GM23338 (cell line): ENCODE results near the gene DPH1. TPM values are rescaled to one million over a fixed set of nuclear protein-coding genes. Genes with fewer than 3 reads are reported as not detected.

Experiments
- ATAC-seq: fragments of 200-7000 bp; cut with Tn5 transposase; 3 replicates; pipeline ENCODE4 v1.9.1; 2020
- DNase-seq: peaks from one replicate; pipeline ENCODE4 v3.0.0-alpha.2; 2015; ENCODE audit warnings: low spot score
- H2AFZ ChIP-seq: fragments of 200-600 bp; sonication (generic); 2 replicates; pipeline ENCODE4 v1.8.0; 2016; ENCODE audit warnings: antibody characterized with exemption, mild to moderate bottlenecking, moderate library complexity
- H3F3A ChIP-seq: fragments of 200-600 bp; sonication (generic); replicated peaks from 2 replicates; pipeline ENCODE4 v1.8.0; 2017; ENCODE audit warnings: antibody characterized with exemption, mixed run types, low read depth
- H3K27ac ChIP-seq: fragments of 200-600 bp; sonication (generic); 2 replicates; pipeline ENCODE4 v1.6.1; 2016; ENCODE audit warnings: low read depth
- H3K27me3 ChIP-seq: fragments of 200-600 bp; sonication (generic); 2 replicates; pipeline ENCODE4 v1.8.0; 2016; ENCODE audit warnings: mild to moderate bottlenecking, mixed run types, moderate library complexity; ENCODE audit not compliant: insufficient read depth
- H3K36me3 ChIP-seq: fragments of 200-600 bp; sonication (generic); 2 replicates; pipeline ENCODE4 v1.8.0; 2016; ENCODE audit warnings: mild to moderate bottlenecking; ENCODE audit not compliant: insufficient read depth
- H3K4me1 ChIP-seq: fragments of 200-600 bp; sonication (generic); 2 replicates; pipeline ENCODE4 v1.8.0; 2016; ENCODE audit warnings: mild to moderate bottlenecking, moderate library complexity; ENCODE audit not compliant: insufficient read depth
- H3K4me2 ChIP-seq: fragments of 200-600 bp; sonication (generic); 2 replicates; pipeline ENCODE4 v1.7.1; 2017; ENCODE audit warnings: mixed run types
- H3K4me3 ChIP-seq: fragments of 200-600 bp; sonication (generic); 2 replicates; pipeline ENCODE4 v1.6.1; 2016; ENCODE audit warnings: mixed run types
- H3K79me2 ChIP-seq: fragments of 200-600 bp; sonication (generic); replicated peaks from 2 replicates; pipeline ENCODE4 v1.8.0; 2017; ENCODE audit warnings: mild to moderate bottlenecking; ENCODE audit not compliant: insufficient read depth
- H3K9me2 ChIP-seq: fragments of 200-600 bp; sonication (generic); 2 replicates; pipeline ENCODE4 v1.8.0; 2017; ENCODE audit not compliant: insufficient read depth
- H4K20me1 ChIP-seq: fragments of 200-600 bp; sonication (generic); replicated peaks from 2 replicates; pipeline ENCODE4 v1.8.0; 2017; ENCODE audit warnings: mild to moderate bottlenecking; ENCODE audit not compliant: insufficient read depth
- H3K27ac Mint-ChIP-seq: 2 replicates; pipeline ENCODE4 v1.8.0; 2020; ENCODE audit warnings: inconsistent platforms, mild to moderate bottlenecking, moderate library complexity, mixed read lengths
- H3K27me3 Mint-ChIP-seq: 3 replicates; pipeline ENCODE4 v1.8.0; 2022; ENCODE audit warnings: low read depth, mild to moderate bottlenecking, moderate library complexity, mixed read lengths, inconsistent platforms; ENCODE audit not compliant: insufficient read depth, poor library complexity
- H3K36me3 Mint-ChIP-seq: 3 replicates; pipeline ENCODE4 v1.8.0; 2021; ENCODE audit warnings: low read depth, mild to moderate bottlenecking, inconsistent platforms, moderate library complexity, mixed read lengths
- H3K4me1 Mint-ChIP-seq: 3 replicates; pipeline ENCODE4 v1.8.0; 2020; ENCODE audit warnings: mild to moderate bottlenecking, inconsistent platforms, mixed read lengths
- H3K4me3 Mint-ChIP-seq: 3 replicates; pipeline ENCODE4 v1.8.0; 2021; ENCODE audit warnings: moderate library complexity, mild to moderate bottlenecking, inconsistent platforms, mixed read lengths
- H3K9me3 Mint-ChIP-seq: 3 replicates; pipeline ENCODE4 v1.8.0; 2020; ENCODE audit warnings: moderate library complexity, mild to moderate bottlenecking, inconsistent platforms, mixed read lengths
- CREB1 ChIP-seq: fragments of 250-450 bp; sonication (Bioruptor Pico); IDR thresholded peaks from 2 replicates; pipeline ENCODE4 v1.5.0; 2020; ENCODE audit warnings: low read depth, mild to moderate bottlenecking, moderate library complexity
- EZH2 ChIP-seq: fragments of 200-600 bp; sonication (generic); IDR thresholded peaks from one replicate; pipeline ENCODE4 v1.8.0; 2017; ENCODE audit warnings: antibody characterized with exemption, mild to moderate bottlenecking, low read depth; ENCODE audit not compliant: unreplicated experiment
- EZH2phosphoT487 ChIP-seq: fragments of 200-600 bp; sonication (generic); IDR thresholded peaks from one replicate; pipeline ENCODE4 v1.8.1; 2018; ENCODE audit warnings: antibody characterized with exemption; ENCODE audit not compliant: unreplicated experiment
- NANOG ChIP-seq: IDR thresholded peaks from 2 replicates; pipeline ENCODE4 v1.6.1; 2016; ENCODE audit warnings: antibody characterized with exemption, borderline replicate concordance
- POLR2AphosphoS5 ChIP-seq: IDR thresholded peaks from 2 replicates; pipeline ENCODE4 v1.6.1; 2016; ENCODE audit warnings: antibody characterized with exemption, low read depth
- REST ChIP-seq: IDR thresholded peaks from one replicate; pipeline ENCODE4 v1.6.1; 2018; ENCODE audit warnings: antibody characterized with exemption; ENCODE audit not compliant: unreplicated experiment
- ZNF114 ChIP-seq: fragments of 250-450 bp; sonication (Bioruptor Pico); IDR thresholded peaks from 2 replicates; pipeline ENCODE4 v1.5.0; 2020; ENCODE audit warnings: mild to moderate bottlenecking, moderate library complexity
- ZNF331 ChIP-seq: fragments of 250-450 bp; sonication (Bioruptor Pico); IDR thresholded peaks from 2 replicates; pipeline ENCODE4 v1.5.0; 2020; ENCODE audit warnings: low read depth, mild to moderate bottlenecking, moderate library complexity
- polyA plus RNA-seq: library from polyadenylated mRNA; unstranded; fragments of >200 nt; fragmentation: Nextera tagmentation; extraction: Ambion mirVana; gene quantifications from 2 replicates; pipeline ENCODE4 v1.2.1, GENCODE V29; 2016
- total RNA-seq: library from RNA; depleted of rRNA; stranded (reverse); fragments of >200 nt; shearing (Covaris generic); gene quantifications from 2 replicates; pipeline ENCODE4 v1.2.3, GENCODE V29; 2014
- TF ChIP-seq, protein P1 (sequence below), 2 experiments: fragments of 200-600 bp in 1 of 2; sonication (generic) in 1 of 2; conservative IDR thresholded peaks; 2 replicates each; pipeline versions ENCODE4 v1.5.1 to v1.6.1; 2016 to 2017; ENCODE audit warnings: antibody characterized with exemption in 2 of 2, low read depth in 2 of 2, mild to moderate bottlenecking in 2 of 2, moderate library complexity in 1 of 2

DPH1 gene
- total and polyA plus RNA-seq, 2 experiments from 2014 or later, result 11.8 to 28.2 TPM

DNA sequence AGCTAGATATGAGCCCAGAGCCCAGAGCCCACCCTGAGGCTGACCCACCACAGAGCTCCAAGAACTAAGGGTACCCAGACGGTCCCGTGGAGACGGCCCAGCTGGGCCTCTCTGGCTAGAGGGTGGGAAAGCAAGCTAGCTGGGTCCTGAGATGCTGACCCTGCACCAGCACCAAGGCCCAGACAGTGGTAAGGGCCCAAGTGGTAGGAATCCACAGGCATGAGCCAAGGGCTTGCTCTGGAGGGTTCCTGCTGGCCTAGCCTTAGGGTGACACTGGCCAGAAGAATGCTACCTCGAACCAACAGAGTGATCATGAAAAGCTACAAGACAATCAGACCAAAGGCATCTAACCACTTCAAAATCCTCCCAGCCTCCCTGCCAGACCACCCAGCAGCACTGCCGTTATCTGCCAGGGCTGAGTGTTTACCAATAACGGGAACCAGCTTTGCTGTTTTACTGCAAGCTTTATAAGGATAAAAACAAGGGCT is 38.1 kb downstream of the DPH1 start (continued):
- TF ChIP-seq, protein P1, sequence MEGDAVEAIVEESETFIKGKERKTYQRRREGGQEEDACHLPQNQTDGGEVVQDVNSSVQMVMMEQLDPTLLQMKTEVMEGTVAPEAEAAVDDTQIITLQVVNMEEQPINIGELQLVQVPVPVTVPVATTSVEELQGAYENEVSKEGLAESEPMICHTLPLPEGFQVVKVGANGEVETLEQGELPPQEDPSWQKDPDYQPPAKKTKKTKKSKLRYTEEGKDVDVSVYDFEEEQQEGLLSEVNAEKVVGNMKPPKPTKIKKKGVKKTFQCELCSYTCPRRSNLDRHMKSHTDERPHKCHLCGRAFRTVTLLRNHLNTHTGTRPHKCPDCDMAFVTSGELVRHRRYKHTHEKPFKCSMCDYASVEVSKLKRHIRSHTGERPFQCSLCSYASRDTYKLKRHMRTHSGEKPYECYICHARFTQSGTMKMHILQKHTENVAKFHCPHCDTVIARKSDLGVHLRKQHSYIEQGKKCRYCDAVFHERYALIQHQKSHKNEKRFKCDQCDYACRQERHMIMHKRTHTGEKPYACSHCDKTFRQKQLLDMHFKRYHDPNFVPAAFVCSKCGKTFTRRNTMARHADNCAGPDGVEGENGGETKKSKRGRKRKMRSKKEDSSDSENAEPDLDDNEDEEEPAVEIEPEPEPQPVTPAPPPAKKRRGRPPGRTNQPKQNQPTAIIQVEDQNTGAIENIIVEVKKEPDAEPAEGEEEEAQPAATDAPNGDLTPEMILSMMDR (conservative IDR thresholded peaks at IDR 0.05; ENCODE audit: low read depth in 2 of 2), result no peak
- TF ChIP-seq REST (no peak), EZH2phosphoT487 (no peak), ZNF114 (CRISPR knock-in tag) (no peak), POLR2AphosphoS5 (no peak), EZH2 (no peak), ZNF331 (CRISPR knock-in tag) (no peak), CREB1 (no peak)

GRCh38 chr17:2068519-2069051 is 38.6 kb downstream of the DPH1 start:
- H3K4me3 ChIP-seq, result no peak overlapping the region
- peaks cover 22% of the 10 kb centered on the region for H3K27me3 Mint-ChIP-seq
- H3K27ac ChIP-seq, result no peak overlapping the region
- H3F3A ChIP-seq, result no peaks in the 10 kb centered on the region; the same call in 1 of the 2 replicates
- no peak for DNase-seq
- no peaks in the 10 kb centered on the region for H3K27me3 ChIP-seq
- peaks cover 10% of the 10 kb centered on the region for H3K36me3 Mint-ChIP-seq
- no peak for TF ChIP-seq NANOG
- TF ChIP-seq, protein P1 (conservative IDR thresholded peaks at IDR 0.05; ENCODE audit: low read depth in 2 of 2), result no peak
- no peak overlapping the region for H2AFZ ChIP-seq
- H4K20me1 ChIP-seq, result no peaks in the 10 kb centered on the region; the same call in none of the 2 replicates
- H3K9me2 ChIP-seq, result no peaks in the 10 kb centered on the region
- no peaks in the 10 kb centered on the region for H3K79me2 ChIP-seq
- H3K4me1 Mint-ChIP-seq, result peaks cover 40% of the 10 kb centered on the region
- no peaks in the 10 kb centered on the region for H3K9me3 Mint-ChIP-seq
- H3K27ac Mint-ChIP-seq, result no peak overlapping the region
- no peak overlapping the region for H3K4me3 Mint-ChIP-seq
- no peak for ATAC-seq
- H3K4me2 ChIP-seq, result no peak overlapping the region
- no peaks in the 10 kb centered on the region for H3K36me3 ChIP-seq
- H3K4me1 ChIP-seq, result peaks cover 13% of the 10 kb centered on the region
